HEK293T (cell line): ENCODE results near the gene FOXN1.

ENCODE experiments used
- CTCF ChIA-PET: fragments of 350-600 bp; formaldehyde crosslinking; extraction: SDS; loops from one replicate; lab custom pipeline; 2021; ENCODE audit warnings: antibody characterized with exemption, inconsistent platforms; lab: Yijun Ruan, JAX
- POLR2A ChIA-PET: fragments of 350-600 bp; formaldehyde crosslinking; extraction: SDS; loops from one replicate; lab custom pipeline; 2020; ENCODE audit warnings: antibody characterized with exemption, inconsistent platforms; lab: Yijun Ruan, JAX
- DNase-seq: peaks from one replicate; pipeline ENCODE4 v3.0.0; 2012; ENCODE audit warnings: mixed read lengths; ENCODE audit errors: extremely low spot score
- ARNT ChIP-seq: fragments of 450-650 bp; IDR thresholded peaks from 2 replicates; pipeline ENCODE4 v1.6.1; 2017; ENCODE audit warnings: mild to moderate bottlenecking
- BHLHE40 ChIP-seq: fragments of 450-650 bp; IDR thresholded peaks from 2 replicates; pipeline ENCODE4 v1.6.1; 2016; ENCODE audit warnings: mild to moderate bottlenecking, moderate library complexity, borderline replicate concordance
- CTBP1 ChIP-seq: fragments of 450-650 bp; IDR thresholded peaks from 2 replicates; pipeline ENCODE4 v1.6.1; 2016; ENCODE audit warnings: borderline replicate concordance
- ELF4 ChIP-seq: fragments of 450-650 bp; IDR thresholded peaks from 2 replicates; pipeline ENCODE4 v1.6.1; 2017; ENCODE audit warnings: antibody characterized with exemption
- FOXA1 ChIP-seq: fragments of 450-650 bp; IDR thresholded peaks from 2 replicates; pipeline ENCODE4 v1.6.1; 2016; ENCODE audit warnings: mild to moderate bottlenecking
- FOXK2 ChIP-seq: fragments of 450-650 bp; IDR thresholded peaks from 2 replicates; pipeline ENCODE4 v1.6.1; 2016; ENCODE audit warnings: mild to moderate bottlenecking
- FOXM1 ChIP-seq: fragments of 450-650 bp; IDR thresholded peaks from 2 replicates; pipeline ENCODE4 v1.6.1; 2017; ENCODE audit warnings: mild to moderate bottlenecking, borderline replicate concordance
- HDGF ChIP-seq: fragments of 450-650 bp; IDR thresholded peaks from 2 replicates; pipeline ENCODE4 v1.6.1; 2017; ENCODE audit warnings: antibody characterized with exemption, borderline replicate concordance
- L3MBTL2 ChIP-seq: fragments of 450-650 bp; conservative IDR thresholded peaks from 2 replicates; pipeline ENCODE4 v1.6.1; 2016; ENCODE audit warnings: mild to moderate bottlenecking
- LEF1 ChIP-seq: fragments of 450-650 bp; IDR thresholded peaks from 2 replicates; pipeline ENCODE4 v1.6.1; 2017; ENCODE audit warnings: mild to moderate bottlenecking, borderline replicate concordance
- NFRKB ChIP-seq: fragments of 450-650 bp; IDR thresholded peaks from 2 replicates; pipeline ENCODE4 v1.6.1; 2016; ENCODE audit warnings: mild to moderate bottlenecking, moderate library complexity
- PKNOX1 ChIP-seq: fragments of 450-650 bp; IDR thresholded peaks from 2 replicates; pipeline ENCODE4 v1.6.1; 2016
- SP1 ChIP-seq: fragments of 450-650 bp; IDR thresholded peaks from 2 replicates; pipeline ENCODE4 v1.6.1; 2017
- SUZ12 ChIP-seq: fragments of 450-650 bp; IDR thresholded peaks from 2 replicates; pipeline ENCODE4 v1.6.1; 2016; ENCODE audit warnings: mild to moderate bottlenecking
- TARDBP ChIP-seq: fragments of 450-650 bp; IDR thresholded peaks from 2 replicates; pipeline ENCODE4 v1.6.1; 2016
- ZNF384 ChIP-seq: fragments of 450-650 bp; IDR thresholded peaks from 2 replicates; pipeline ENCODE4 v1.6.1; 2016

FOXN1 gene

GRCh38 chr17:28529013-28529400 lies 22.9 kb downstream of the FOXN1 start:
- ChIA-PET POLR2A (no interaction called here), CTCF (interaction anchor here (1.0 kb wide), 1 partner anchor 34 kb away, joined by 3 read pairs; no protein-coding TSS in a partner anchor)
- DNase-seq: no peak
- TF ChIP-seq NFRKB: no peak
- no peak for TF ChIP-seq SP1
- TF ChIP-seq FOXM1: no peak
- no peak for TF ChIP-seq HDGF
- TF ChIP-seq CTBP1: no peak
- TF ChIP-seq ELF4: no peak
- no peak for TF ChIP-seq FOXK2
- no peak for TF ChIP-seq ZNF384
- no peak for TF ChIP-seq SUZ12
- no peak for TF ChIP-seq TARDBP
- TF ChIP-seq BHLHE40: no peak
- TF ChIP-seq FOXA1: no peak
- TF ChIP-seq L3MBTL2: no peak
- no peak for TF ChIP-seq ARNT
- no peak for TF ChIP-seq LEF1
- no peak for TF ChIP-seq PKNOX1

- TF ChIP-seq HDGF (no peak), CTBP1 (no peak), FOXM1 (no peak), PKNOX1 (no peak), L3MBTL2 (no peak), FOXK2 (no peak), BHLHE40 (no peak), FOXA1 (no peak), TARDBP (no peak), SUZ12 (no peak), SP1 (no peak), ARNT (no peak), NFRKB (no peak), ZNF384 (no peak), LEF1 (no peak), ELF4 (no peak)
- POLR2A ChIA-PET: no interaction called here
Measured at GRCh38 chr17:28530250-28530649, 24.1 kb downstream of the FOXN1 start.

GRCh38 chr17:28530926-28531325 lies 24.8 kb downstream of the FOXN1 start:
- CTCF ChIA-PET: no interaction called here
- TF ChIP-seq SUZ12: no peak
- no peak for TF ChIP-seq ARNT
- TF ChIP-seq LEF1: no peak
- TF ChIP-seq SP1: no peak
- POLR2A ChIA-PET: interaction anchor here (1.2 kb wide), 1 partner anchor 11 kb away, joined by 3 read pairs; no protein-coding TSS in a partner anchor
- DNase-seq: no peak

More at GRCh38 chr17:28530250-28530649, 24.1 kb downstream of the FOXN1 start:
- DNase-seq: no peak
- CTCF ChIA-PET: interaction anchor here (0.6 kb wide), 1 partner anchor 17 kb away, joined by 3 read pairs; no protein-coding TSS in a partner anchor

- ChIA-PET CTCF (interaction anchor here (0.5 to 0.6 kb wide), 2 partner anchors 7 to 46 kb away, joined by 3 to 7 read pairs; no protein-coding TSS in a partner anchor), POLR2A (interaction anchor here (1.2 kb wide), 1 partner anchor 12 kb away, joined by 3 read pairs; no protein-coding TSS in a partner anchor)
- no peak for DNase-seq
- TF ChIP-seq FOXA1: no peak
- TF ChIP-seq TARDBP: no peak
- TF ChIP-seq ARNT: no peak
- no peak for TF ChIP-seq ZNF384
- TF ChIP-seq HDGF: no peak
- TF ChIP-seq ELF4: no peak
- no peak for TF ChIP-seq SUZ12
- TF ChIP-seq SP1: no peak
- TF ChIP-seq NFRKB: no peak
- TF ChIP-seq FOXM1: no peak
- TF ChIP-seq CTBP1: no peak
- TF ChIP-seq LEF1: no peak
Measured at GRCh38 chr17:28532050-28532960, 26.2 kb downstream of the FOXN1 start.

- ChIA-PET CTCF (no interaction called here), POLR2A (no interaction called here)
Measured at GRCh38 chr17:28533091-28533807, 27.1 kb downstream of the FOXN1 start.

More at GRCh38 chr17:28533091-28533807, 27.1 kb downstream of the FOXN1 start:
- TF ChIP-seq NFRKB (no peak), SUZ12 (no peak), L3MBTL2 (no peak), SP1 (no peak), CTBP1 (no peak), FOXA1 (no peak), TARDBP (no peak), HDGF (no peak), ZNF384 (no peak), ELF4 (no peak), ARNT (no peak), BHLHE40 (no peak), FOXK2 (no peak), PKNOX1 (no peak), FOXM1 (no peak), LEF1 (no peak)
- DNase-seq: no peak
